C1 segment of cervical spinal cord (tissue), 14 donors: Measurements from ENCODE around the gene GABRG3.

Source experiments
- DNase-seq, 14 donors: peaks; one replicate each; lab custom pipeline; 2025; lab: John Stamatoyannopoulos, UW

The GABRG3 gene

GRCh38 chr15:27241943-27242342 lies 271.0 kb downstream of the GABRG3 start:
- no peak for DNase-seq

GRCh38 chr15:27244047-27244446 lies 273.1 kb downstream of the GABRG3 start:
- DNase-seq, result no peak

GRCh38 chr15:27248251-27248650 lies 277.3 kb downstream of the GABRG3 start:
- DNase-seq, result no peak

- DNase-seq, result no peak
These were observed 278.2 kb downstream of the GABRG3 start for GRCh38 chr15:27249046-27249759.

- DNase-seq, result no peak
These were observed 278.8 kb downstream of the GABRG3 start for GRCh38 chr15:27249760-27250109.

GRCh38 chr15:27250223-27250622 lies 279.2 kb downstream of the GABRG3 start:
- DNase-seq, result no peak

- DNase-seq, result no peak
These were observed 283.1 kb downstream of the GABRG3 start for GRCh38 chr15:27254055-27254454.

GRCh38 chr15:27254801-27255200 lies 283.8 kb downstream of the GABRG3 start:
- no peak for DNase-seq

GRCh38 chr15:27256446-27256845 lies 285.5 kb downstream of the GABRG3 start:
- no peak for DNase-seq

- no peak for DNase-seq
These were observed 287.3 kb downstream of the GABRG3 start for GRCh38 chr15:27258287-27258686.

GRCh38 chr15:27260523-27260922 lies 289.5 kb downstream of the GABRG3 start:
- DNase-seq, result no peak

GRCh38 chr15:27268923-27269322 lies 297.9 kb downstream of the GABRG3 start:
- no peak for DNase-seq

GRCh38 chr15:27271258-27271657 lies 300.3 kb downstream of the GABRG3 start:
- DNase-seq, result no peak

GRCh38 chr15:27272427-27272826 lies 301.4 kb downstream of the GABRG3 start:
- DNase-seq, result no peak

- no peak for DNase-seq
These were observed 302.5 kb downstream of the GABRG3 start for GRCh38 chr15:27273506-27273905.

- DNase-seq, result no peak
These were observed 307.8 kb downstream of the GABRG3 start for GRCh38 chr15:27278761-27279160.

- DNase-seq, result no peak
These were observed 321.7 kb downstream of the GABRG3 start for GRCh38 chr15:27292641-27293040.

- no peak for DNase-seq
These were observed 322.6 kb downstream of the GABRG3 start for GRCh38 chr15:27293607-27294006.

GRCh38 chr15:27317736-27318135 lies 346.8 kb downstream of the GABRG3 start:
- no peak for DNase-seq

GRCh38 chr15:27323801-27324200 lies 352.8 kb downstream of the GABRG3 start:
- DNase-seq, result no peak

GRCh38 chr15:27324886-27325615 lies 354.1 kb downstream of the GABRG3 start:
- DNase-seq, result no peak

- no peak for DNase-seq
These were observed 356.6 kb downstream of the GABRG3 start for GRCh38 chr15:27327467-27328025.

GRCh38 chr15:27328186-27328585 lies 357.2 kb downstream of the GABRG3 start:
- DNase-seq, result no peak
